H9 (cell line): ENCODE results near the gene CST4. TPM values are rescaled to one million over a fixed set of nuclear protein-coding genes. Genes with fewer than 3 reads are reported as not detected.

Experiments
- DNase-seq: peaks from one replicate; pipeline ENCODE4 v3.0.0-alpha.2; 2017
- H2AFZ ChIP-seq: one replicate; pipeline ENCODE4 v1.6.1; 2013; ENCODE audit warnings: mild to moderate bottlenecking, low read length, control low read depth, moderate library complexity
- H2AK5ac ChIP-seq: 2 replicates; pipeline ENCODE4 v1.6.1; 2013; ENCODE audit warnings: low read length, control low read depth, mixed read lengths; ENCODE audit not compliant: insufficient read length
- H2BK120ac ChIP-seq: one replicate; pipeline ENCODE4 v1.6.1; 2013; ENCODE audit warnings: low read depth, mild to moderate bottlenecking, low read length, control low read depth, inconsistent platforms; ENCODE audit not compliant: poor library complexity, severe bottlenecking
- H2BK12ac ChIP-seq: 2 replicates; pipeline ENCODE4 v1.6.1; 2013; ENCODE audit warnings: low read length, control low read depth, mixed read lengths, low read depth; ENCODE audit not compliant: insufficient read length
- H2BK15ac ChIP-seq: 2 replicates; pipeline ENCODE4 v1.6.1; 2013; ENCODE audit warnings: low read depth, low read length, control low read depth
- H2BK20ac ChIP-seq: one replicate; pipeline ENCODE4 v1.6.1; 2013; ENCODE audit warnings: low read depth, mild to moderate bottlenecking, low read length, control low read depth, inconsistent platforms; ENCODE audit not compliant: poor library complexity, severe bottlenecking
- H2BK5ac ChIP-seq: 2 replicates; pipeline ENCODE4 v1.6.1; 2013; ENCODE audit warnings: low read length, control low read depth, mixed read lengths; ENCODE audit not compliant: insufficient read length
- H3K14ac ChIP-seq: 2 replicates; pipeline ENCODE4 v1.6.1; 2013; ENCODE audit warnings: low read length, control low read depth; ENCODE audit not compliant: insufficient read depth
- H3K18ac ChIP-seq: 2 replicates; pipeline ENCODE4 v1.6.1; 2013; ENCODE audit warnings: low read depth, mild to moderate bottlenecking, mixed read lengths, low read length, control low read depth; ENCODE audit not compliant: insufficient read length
- H3K23ac ChIP-seq: 2 replicates; pipeline ENCODE4 v1.6.1; 2013; ENCODE audit warnings: low read length, control low read depth, mixed read lengths, low read depth; ENCODE audit not compliant: insufficient read length
- H3K23me2 ChIP-seq: 2 replicates; pipeline ENCODE4 v1.6.1; 2013; ENCODE audit warnings: low read depth, mild to moderate bottlenecking, mixed read lengths, low read length, control low read depth; ENCODE audit not compliant: insufficient read length, poor library complexity, severe bottlenecking
- H3K27ac ChIP-seq: 2 replicates; pipeline ENCODE4 v1.5.1; 2013; ENCODE audit warnings: low read length, control low read depth, mixed read lengths, low read depth; ENCODE audit not compliant: insufficient read length
- H3K27me3 ChIP-seq: 2 replicates; pipeline ENCODE4 v1.6.1; 2013; ENCODE audit warnings: low read length, control low read depth, inconsistent platforms; ENCODE audit not compliant: insufficient read depth
- H3K4ac ChIP-seq: 2 replicates; pipeline ENCODE4 v1.6.1; 2013; ENCODE audit warnings: low read depth, mild to moderate bottlenecking, control low read depth, inconsistent platforms, low read length, moderate library complexity
- H3K4me1 ChIP-seq: 2 replicates; pipeline ENCODE4 v1.6.1; 2013; ENCODE audit warnings: low read length, control low read depth, inconsistent platforms; ENCODE audit not compliant: insufficient read depth
- H3K4me2 ChIP-seq: 2 replicates; pipeline ENCODE4 v1.6.1; 2013; ENCODE audit warnings: low read length, control low read depth, mixed read lengths; ENCODE audit not compliant: insufficient read length, insufficient read depth
- H3K56ac ChIP-seq: 2 replicates; pipeline ENCODE4 v1.6.1; 2013; ENCODE audit warnings: low read depth, mild to moderate bottlenecking, mixed read lengths, low read length, control low read depth; ENCODE audit not compliant: insufficient read length
- H3K79me1 ChIP-seq: 2 replicates; pipeline ENCODE4 v1.6.1; 2013; ENCODE audit warnings: low read depth, mild to moderate bottlenecking, moderate library complexity, low read length, control low read depth, inconsistent platforms; ENCODE audit not compliant: insufficient read depth, poor library complexity, severe bottlenecking
- H3K79me2 ChIP-seq: 2 replicates; pipeline ENCODE4 v1.6.1; 2013; ENCODE audit warnings: low read length, control low read depth, inconsistent platforms; ENCODE audit not compliant: insufficient read depth
- H3K9ac ChIP-seq: 2 replicates; pipeline ENCODE4 v1.6.1; 2013; ENCODE audit warnings: low read length, control low read depth, mixed read lengths; ENCODE audit not compliant: insufficient read length; ENCODE audit errors: extremely low read depth
- H3K9me3 ChIP-seq: one replicate; pipeline ENCODE4 v1.6.1; 2013; ENCODE audit warnings: low read depth, low read length, inconsistent platforms; ENCODE audit not compliant: control insufficient read depth
- H3T11ph ChIP-seq: one replicate; pipeline ENCODE4 v1.6.1; 2013; ENCODE audit warnings: mild to moderate bottlenecking, low read length, control low read depth, inconsistent platforms
- H4K20me1 ChIP-seq: one replicate; pipeline ENCODE4 v1.6.1; 2013; ENCODE audit not compliant: control insufficient read depth, insufficient read length, insufficient read depth
- H4K5ac ChIP-seq: 2 replicates; pipeline ENCODE4 v1.6.1; 2013; ENCODE audit warnings: low read depth, mild to moderate bottlenecking, mixed read lengths, low read length, control low read depth; ENCODE audit not compliant: insufficient read length
- H4K8ac ChIP-seq: replicated peaks from 2 replicates; pipeline ENCODE4 v1.6.1; 2013; ENCODE audit warnings: low read length, control low read depth, mixed read lengths, low read depth; ENCODE audit not compliant: insufficient read length
- H4K91ac ChIP-seq: 2 replicates; pipeline ENCODE4 v1.6.1; 2013; ENCODE audit warnings: low read depth, mild to moderate bottlenecking, moderate library complexity, mixed read lengths, low read length, control low read depth; ENCODE audit not compliant: insufficient read length
- H3K27ac Mint-ChIP-seq, 3 experiments: 2 replicates in 2 of 3; 3 replicates in 1 of 3; pipeline ENCODE4 v1.8.0; 2020 to 2021; ENCODE audit warnings: mixed read lengths in 3 of 3, mild to moderate bottlenecking in 1 of 3, moderate library complexity in 1 of 3
- H3K27me3 Mint-ChIP-seq: 2 replicates; pipeline ENCODE4 v1.8.0; 2021; ENCODE audit warnings: low read depth, mild to moderate bottlenecking, moderate library complexity, mixed read lengths
- H3K36me3 Mint-ChIP-seq, 3 experiments: 2 replicates in 2 of 3; 3 replicates in 1 of 3; pipeline ENCODE4 v1.8.0; 2020 to 2021; ENCODE audit warnings: low read depth in 3 of 3, mixed read lengths in 3 of 3; ENCODE audit not compliant: insufficient read depth in 1 of 3
- H3K4me1 Mint-ChIP-seq, 2 experiments: 2 replicates each; pipeline ENCODE4 v1.8.0; 2020; ENCODE audit warnings: mixed read lengths in 2 of 2
- H3K4me3 Mint-ChIP-seq, 2 experiments: 2 replicates in 1 of 2; 3 replicates in 1 of 2; pipeline ENCODE4 v1.8.0; 2020 to 2021; ENCODE audit warnings: mild to moderate bottlenecking in 2 of 2, mixed read lengths in 2 of 2, moderate library complexity in 1 of 2
- H3K9me3 Mint-ChIP-seq, 2 experiments: 2 replicates in 1 of 2; 3 replicates in 1 of 2; pipeline ENCODE4 v1.8.0; 2020; ENCODE audit warnings: mild to moderate bottlenecking in 2 of 2, mixed read lengths in 2 of 2, moderate library complexity in 1 of 2
- WGBS: extraction: QIAGEN DNeasy Blood & Tissue Kit; methylation state at CpG from one replicate; pipeline ENCODE4 v1.1.7; 2013; ENCODE audit warnings: missing lambda C conversion rate, low lambda C conversion rate, mixed read lengths; ENCODE audit not compliant: insufficient read length; ENCODE audit errors: extremely low coverage; 5-methylcytosine and 5-hydroxymethylcytosine counted together
- total RNA-seq: library from RNA; stranded (reverse); gene quantifications from 2 replicates; pipeline ENCODE4 v1.2.1, GENCODE V29; 2021
- TF ChIP-seq, protein P1 (sequence below): fragments of 200-600 bp; sonication (generic); conservative IDR thresholded peaks from 3 replicates; pipeline ENCODE4 v1.8.0; 2021; ENCODE audit warnings: antibody characterized with exemption, mild to moderate bottlenecking

The CST4 gene
- total RNA-seq, 1 experiment from 2014 or later: not detected

DNA sequence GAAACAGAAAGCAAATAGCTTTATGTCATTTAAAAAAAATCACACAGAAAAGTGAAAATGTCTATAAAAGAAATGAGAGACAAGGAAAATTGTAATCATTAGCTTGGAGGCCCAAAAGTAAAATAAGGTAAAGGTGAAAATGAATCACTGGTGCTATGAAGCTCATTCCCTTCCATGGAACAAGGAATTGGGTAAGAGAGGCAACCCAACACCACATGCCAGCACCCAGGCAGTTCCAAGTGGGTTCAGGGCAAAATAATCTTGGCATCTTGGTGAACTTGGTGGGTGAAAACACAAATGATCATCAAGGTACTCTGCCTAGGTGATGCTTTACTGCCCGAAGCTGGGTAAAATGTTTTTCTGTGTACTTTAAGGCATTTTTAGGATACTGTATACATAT lies 16.7 kb downstream of the CST4 start:
- no peaks in the 10 kb centered on the region for H3K9me3 Mint-ChIP-seq
- no peak overlapping the region for H2BK15ac ChIP-seq
- H3K79me2 ChIP-seq: no peaks in the 10 kb centered on the region
- H3K4ac ChIP-seq: no peak overlapping the region
- H2AK5ac ChIP-seq: no peak overlapping the region
- no peak overlapping the region for H3K23ac ChIP-seq
- H4K20me1 ChIP-seq: no peaks in the 10 kb centered on the region
- no peak overlapping the region for H2BK120ac ChIP-seq
- peaks cover 2% of the 10 kb centered on the region for H3K27me3 Mint-ChIP-seq
- H2BK20ac ChIP-seq: no peak overlapping the region
- H3K4me1 Mint-ChIP-seq: no peaks in the 10 kb centered on the region
- H3K4me3 Mint-ChIP-seq: no peak overlapping the region
- H3K18ac ChIP-seq: no peak overlapping the region
- H4K91ac ChIP-seq: no peak overlapping the region
- no peak overlapping the region for H3K27ac ChIP-seq
- H4K8ac ChIP-seq: no peak overlapping the region
- no peak overlapping the region for H3T11ph ChIP-seq
- H3K79me1 ChIP-seq: no peaks in the 10 kb centered on the region
- TF ChIP-seq, protein P1, sequence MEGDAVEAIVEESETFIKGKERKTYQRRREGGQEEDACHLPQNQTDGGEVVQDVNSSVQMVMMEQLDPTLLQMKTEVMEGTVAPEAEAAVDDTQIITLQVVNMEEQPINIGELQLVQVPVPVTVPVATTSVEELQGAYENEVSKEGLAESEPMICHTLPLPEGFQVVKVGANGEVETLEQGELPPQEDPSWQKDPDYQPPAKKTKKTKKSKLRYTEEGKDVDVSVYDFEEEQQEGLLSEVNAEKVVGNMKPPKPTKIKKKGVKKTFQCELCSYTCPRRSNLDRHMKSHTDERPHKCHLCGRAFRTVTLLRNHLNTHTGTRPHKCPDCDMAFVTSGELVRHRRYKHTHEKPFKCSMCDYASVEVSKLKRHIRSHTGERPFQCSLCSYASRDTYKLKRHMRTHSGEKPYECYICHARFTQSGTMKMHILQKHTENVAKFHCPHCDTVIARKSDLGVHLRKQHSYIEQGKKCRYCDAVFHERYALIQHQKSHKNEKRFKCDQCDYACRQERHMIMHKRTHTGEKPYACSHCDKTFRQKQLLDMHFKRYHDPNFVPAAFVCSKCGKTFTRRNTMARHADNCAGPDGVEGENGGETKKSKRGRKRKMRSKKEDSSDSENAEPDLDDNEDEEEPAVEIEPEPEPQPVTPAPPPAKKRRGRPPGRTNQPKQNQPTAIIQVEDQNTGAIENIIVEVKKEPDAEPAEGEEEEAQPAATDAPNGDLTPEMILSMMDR: no peak
- no peak overlapping the region for H3K14ac ChIP-seq
- H3K56ac ChIP-seq: no peak overlapping the region
- H2BK5ac ChIP-seq: no peak overlapping the region
- no peak for DNase-seq
- no peak overlapping the region for H3K4me2 ChIP-seq
- no peaks in the 10 kb centered on the region for H3K9me3 ChIP-seq
- no peaks in the 10 kb centered on the region for H3K36me3 Mint-ChIP-seq
- no peak overlapping the region for H2AFZ ChIP-seq
- H4K5ac ChIP-seq: no peak overlapping the region
- H2BK12ac ChIP-seq: no peak overlapping the region
- H3K23me2 ChIP-seq: no peaks in the 10 kb centered on the region
- H3K4me1 ChIP-seq: no peaks in the 10 kb centered on the region
- no peaks in the 10 kb centered on the region for H3K27me3 ChIP-seq
- no peak overlapping the region for H3K9ac ChIP-seq
- no peak overlapping the region for H3K27ac Mint-ChIP-seq
- no CpG with 5 or more reads among the region's 1 CpG for WGBS
